Smooth muscle cell (in vitro differentiated cells): ENCODE data around the gene RUNX1. TPM values are rescaled to one million over a fixed set of nuclear protein-coding genes. Genes with fewer than 3 reads are reported as not detected.

Source experiments
- DNase-seq: peaks from one replicate; lab custom pipeline; 2025; ENCODE audit not compliant: unreplicated experiment; lab: John Stamatoyannopoulos, UW
- H2AFZ ChIP-seq: fragments of 200-600 bp; sonication (generic); 2 replicates; pipeline ENCODE4 v1.6.0; 2016; ENCODE audit warnings: antibody characterized with exemption, low read depth, mild to moderate bottlenecking
- H3F3A ChIP-seq: fragments of 200-600 bp; sonication (generic); 2 replicates; pipeline ENCODE4 v1.6.0; 2017; ENCODE audit warnings: antibody characterized with exemption, low read depth
- H3K27ac ChIP-seq: fragments of 200-600 bp; sonication (generic); 2 replicates; pipeline ENCODE4 v1.5.1; 2016; ENCODE audit warnings: low read depth, mild to moderate bottlenecking
- H3K27me3 ChIP-seq: fragments of 200-600 bp; sonication (generic); 2 replicates; pipeline ENCODE4 v1.6.1; 2016; ENCODE audit warnings: low read depth, mild to moderate bottlenecking
- H3K36me3 ChIP-seq: fragments of 200-600 bp; sonication (generic); 2 replicates; pipeline ENCODE4 v1.5.1; 2016; ENCODE audit warnings: low read depth
- H3K4me1 ChIP-seq: fragments of 200-600 bp; sonication (generic); 2 replicates; pipeline ENCODE4 v1.5.1; 2016; ENCODE audit warnings: low read depth
- H3K4me2 ChIP-seq: fragments of 200-600 bp; sonication (generic); 2 replicates; pipeline ENCODE4 v1.6.0; 2016; ENCODE audit warnings: mild to moderate bottlenecking
- H3K4me3 ChIP-seq: fragments of 200-600 bp; sonication (generic); 2 replicates; pipeline ENCODE4 v1.5.1; 2016; ENCODE audit warnings: mild to moderate bottlenecking
- H3K79me2 ChIP-seq: fragments of 200-600 bp; sonication (generic); 2 replicates; pipeline ENCODE4 v1.6.0; 2016; ENCODE audit warnings: low read depth, mild to moderate bottlenecking
- H3K9ac ChIP-seq: fragments of 200-600 bp; sonication (generic); 2 replicates; pipeline ENCODE4 v1.6.0; 2016; ENCODE audit warnings: low read depth
- H3K9me3 ChIP-seq: fragments of 200-600 bp; sonication (generic); replicated peaks from 2 replicates; pipeline ENCODE4 v1.5.1; 2016; ENCODE audit warnings: low read depth
- H4K20me1 ChIP-seq: fragments of 200-600 bp; sonication (generic); 2 replicates; pipeline ENCODE4 v1.6.0; 2016; ENCODE audit warnings: low read depth
- WGBS: methylation state at CpG from one replicate; pipeline ENCODE4 v1.1.7; 2016; ENCODE audit warnings: low lambda C conversion rate; 5-methylcytosine and 5-hydroxymethylcytosine counted together
- polyA plus RNA-seq: library from polyadenylated mRNA; unstranded; fragments of >200 nt; fragmentation: Nextera tagmentation; extraction: Ambion mirVana; gene quantifications from 2 replicates; pipeline ENCODE4 v1.2.1, GENCODE V29; 2016
- total RNA-seq: library from RNA; depleted of rRNA; stranded (reverse); fragments of >200 nt; gene quantifications from 2 replicates; pipeline ENCODE4 v1.2.3, GENCODE V29; 2014
- TF ChIP-seq, protein P1 (sequence below): fragments of 200-600 bp; sonication (generic); IDR thresholded peaks from 2 replicates; pipeline ENCODE4 v1.5.1; 2017; ENCODE audit warnings: borderline replicate concordance, mild to moderate bottlenecking, antibody characterized with exemption; ENCODE audit not compliant: insufficient read depth, poor library complexity, severe bottlenecking

RUNX1 gene
- total and polyA plus RNA-seq, 2 experiments from 2014 or later: 33.4 to 97.6 TPM

DNA sequence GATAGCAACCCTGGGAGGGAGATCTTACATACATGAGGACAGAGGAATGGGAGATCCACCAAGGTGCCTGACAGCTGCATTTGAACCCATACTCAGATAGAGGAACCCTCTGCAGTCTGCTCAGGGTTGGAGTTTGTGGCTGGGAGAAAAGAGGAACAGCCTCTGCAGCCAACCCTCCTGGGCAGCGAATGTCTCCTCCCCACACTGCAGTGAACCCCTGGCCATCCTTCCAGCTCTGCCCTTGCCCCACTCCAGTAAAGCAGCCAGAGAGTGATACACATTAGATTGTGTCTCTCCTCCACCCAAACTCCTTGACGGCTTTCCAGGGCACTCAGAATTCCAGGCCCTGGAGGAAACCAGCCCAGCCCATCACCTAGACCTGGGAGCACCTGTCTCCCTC lies 137.7 kb downstream of the RUNX1 start:
- Histone ChIP-seq H3K4me1 (peaks cover 6% of the 10 kb centered on the region), H3K9ac (no peak overlapping the region), H3K4me2 (no peak overlapping the region), H3K27ac (no peak overlapping the region), H3K27me3 (no peaks in the 10 kb centered on the region), H3K79me2 (no peaks in the 10 kb centered on the region), H3K9me3 (no peaks in the 10 kb centered on the region), H3F3A (peaks cover 14% of the 10 kb centered on the region), H4K20me1 (peaks cover 78% of the 10 kb centered on the region), H3K36me3 (no peaks in the 10 kb centered on the region), H3K4me3 (no peak overlapping the region), H2AFZ (no peak overlapping the region)
- 91% methylated on average over 2 of the region's 2 CpGs for WGBS
- TF ChIP-seq, protein P1, sequence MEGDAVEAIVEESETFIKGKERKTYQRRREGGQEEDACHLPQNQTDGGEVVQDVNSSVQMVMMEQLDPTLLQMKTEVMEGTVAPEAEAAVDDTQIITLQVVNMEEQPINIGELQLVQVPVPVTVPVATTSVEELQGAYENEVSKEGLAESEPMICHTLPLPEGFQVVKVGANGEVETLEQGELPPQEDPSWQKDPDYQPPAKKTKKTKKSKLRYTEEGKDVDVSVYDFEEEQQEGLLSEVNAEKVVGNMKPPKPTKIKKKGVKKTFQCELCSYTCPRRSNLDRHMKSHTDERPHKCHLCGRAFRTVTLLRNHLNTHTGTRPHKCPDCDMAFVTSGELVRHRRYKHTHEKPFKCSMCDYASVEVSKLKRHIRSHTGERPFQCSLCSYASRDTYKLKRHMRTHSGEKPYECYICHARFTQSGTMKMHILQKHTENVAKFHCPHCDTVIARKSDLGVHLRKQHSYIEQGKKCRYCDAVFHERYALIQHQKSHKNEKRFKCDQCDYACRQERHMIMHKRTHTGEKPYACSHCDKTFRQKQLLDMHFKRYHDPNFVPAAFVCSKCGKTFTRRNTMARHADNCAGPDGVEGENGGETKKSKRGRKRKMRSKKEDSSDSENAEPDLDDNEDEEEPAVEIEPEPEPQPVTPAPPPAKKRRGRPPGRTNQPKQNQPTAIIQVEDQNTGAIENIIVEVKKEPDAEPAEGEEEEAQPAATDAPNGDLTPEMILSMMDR: no peak
- DNase-seq: no peak

DNA sequence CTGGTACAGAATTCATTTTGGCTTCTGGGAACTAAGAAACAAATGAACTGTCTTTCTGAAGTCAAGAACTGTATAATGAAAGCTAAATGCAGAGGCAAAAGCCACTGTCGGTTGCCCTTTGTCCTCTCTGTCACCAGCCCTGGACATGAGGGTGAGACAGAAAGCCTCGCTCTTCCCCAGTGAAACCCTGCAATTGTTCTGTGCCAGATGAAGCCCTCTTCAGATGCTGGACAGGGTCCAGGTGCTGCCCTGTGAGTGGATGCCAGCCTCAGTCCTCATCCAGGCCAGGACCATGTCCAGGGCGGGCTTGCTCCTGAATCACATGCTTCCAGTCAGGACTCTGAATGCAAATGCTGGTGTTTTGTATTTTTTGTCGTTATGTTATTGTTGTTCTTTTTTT lies 138.7 kb downstream of the RUNX1 start:
- no peak overlapping the region for H2AFZ ChIP-seq
- H3K27ac ChIP-seq: no peak overlapping the region
- no peaks in the 10 kb centered on the region for H3K79me2 ChIP-seq
- no peak for DNase-seq
- no peak overlapping the region for H3K9ac ChIP-seq
- WGBS: 97% methylated on average over 4 of the region's 4 CpGs
- H3K9me3 ChIP-seq: no peaks in the 10 kb centered on the region
- TF ChIP-seq, protein P1: no peak
- H3K36me3 ChIP-seq: no peaks in the 10 kb centered on the region
- H3K4me1 ChIP-seq: peaks cover 4% of the 10 kb centered on the region
- H3K27me3 ChIP-seq: no peaks in the 10 kb centered on the region
- no peak overlapping the region for H3K4me3 ChIP-seq
- peaks cover 82% of the 10 kb centered on the region for H4K20me1 ChIP-seq
- H3K4me2 ChIP-seq: no peak overlapping the region
- H3F3A ChIP-seq: peaks cover 8% of the 10 kb centered on the region

- 90% methylated on average over 3 of the region's 3 CpGs for WGBS
- DNase-seq: no peak
- TF ChIP-seq, protein P1: no peak
- H3K4me1 ChIP-seq: no peaks in the 10 kb centered on the region
- peaks cover under 1% of the 10 kb centered on the region for H3F3A ChIP-seq
- H3K36me3 ChIP-seq: no peaks in the 10 kb centered on the region
- no peaks in the 10 kb centered on the region for H3K27me3 ChIP-seq
- no peak overlapping the region for H3K4me2 ChIP-seq
- no peak overlapping the region for H3K4me3 ChIP-seq
- no peak overlapping the region for H3K9ac ChIP-seq
- no peaks in the 10 kb centered on the region for H3K79me2 ChIP-seq
- no peaks in the 10 kb centered on the region for H3K9me3 ChIP-seq
- no peak overlapping the region for H3K27ac ChIP-seq
- peaks cover 83% of the 10 kb centered on the region for H4K20me1 ChIP-seq
- H2AFZ ChIP-seq: no peak overlapping the region
Measured at GRCh38 chr21:34909492-34910292, 139.4 kb downstream of the RUNX1 start.
